Right lobe of liver (tissue), 4 donors: Measurements from ENCODE around the gene PCDHAC2.

Source experiments
- POLR2A ChIP-seq: fragments of 450-650 bp; IDR thresholded peaks from one replicate; pipeline ENCODE4 v1.6.1; 2017; ENCODE audit warnings: antibody characterized with exemption, mild to moderate bottlenecking
- TF ChIP-seq, protein P1 (sequence below), 4 donors: fragments of 200-600 bp in 3 of 4; fragments of 450-650 bp in 1 of 4; IDR thresholded peaks; one replicate each; pipeline versions ENCODE4 v1.5.1 to v1.8.0; 2016 to 2022; ENCODE audit warnings: antibody characterized with exemption in 4 of 4, mild to moderate bottlenecking in 2 of 4
- donor health status: DM: no; HTN: no; CAD: no.
- donor health status: DM: no; HTN: no; CAD: no.
- donor health status: DM: no; HTN: yes; CAD: no.

DNA sequence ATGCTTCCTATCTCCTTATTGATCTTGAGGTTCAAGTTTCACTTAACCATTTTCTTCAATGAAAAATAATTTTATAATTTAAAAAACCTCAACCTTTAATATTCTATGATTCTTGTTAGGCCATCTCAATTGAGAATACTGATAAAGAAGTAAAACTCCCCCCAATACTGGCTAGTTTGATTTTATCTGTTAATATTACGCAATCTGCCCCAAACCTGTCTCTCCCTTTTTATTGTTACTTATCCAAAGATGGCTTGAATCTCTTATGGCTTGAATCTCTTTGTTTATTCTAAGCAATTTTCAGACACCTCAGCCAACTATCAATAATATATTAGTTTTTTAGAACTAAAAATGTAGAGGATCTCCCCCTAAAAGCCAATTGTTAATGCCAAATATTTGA is 4.1 kb upstream of the PCDHAC2 start:
- TF ChIP-seq, protein P1, sequence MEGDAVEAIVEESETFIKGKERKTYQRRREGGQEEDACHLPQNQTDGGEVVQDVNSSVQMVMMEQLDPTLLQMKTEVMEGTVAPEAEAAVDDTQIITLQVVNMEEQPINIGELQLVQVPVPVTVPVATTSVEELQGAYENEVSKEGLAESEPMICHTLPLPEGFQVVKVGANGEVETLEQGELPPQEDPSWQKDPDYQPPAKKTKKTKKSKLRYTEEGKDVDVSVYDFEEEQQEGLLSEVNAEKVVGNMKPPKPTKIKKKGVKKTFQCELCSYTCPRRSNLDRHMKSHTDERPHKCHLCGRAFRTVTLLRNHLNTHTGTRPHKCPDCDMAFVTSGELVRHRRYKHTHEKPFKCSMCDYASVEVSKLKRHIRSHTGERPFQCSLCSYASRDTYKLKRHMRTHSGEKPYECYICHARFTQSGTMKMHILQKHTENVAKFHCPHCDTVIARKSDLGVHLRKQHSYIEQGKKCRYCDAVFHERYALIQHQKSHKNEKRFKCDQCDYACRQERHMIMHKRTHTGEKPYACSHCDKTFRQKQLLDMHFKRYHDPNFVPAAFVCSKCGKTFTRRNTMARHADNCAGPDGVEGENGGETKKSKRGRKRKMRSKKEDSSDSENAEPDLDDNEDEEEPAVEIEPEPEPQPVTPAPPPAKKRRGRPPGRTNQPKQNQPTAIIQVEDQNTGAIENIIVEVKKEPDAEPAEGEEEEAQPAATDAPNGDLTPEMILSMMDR (IDR thresholded peaks at IDR 0.05) = no peak
- TF ChIP-seq POLR2A = no peak
